Eye (tissue), 1 donor: ENCODE data around the gene MROH9.

Experiments
- DNase-seq: peaks from one replicate; pipeline ENCODE4 v3.0.0-alpha.2; 2015

The MROH9 gene

DNA sequence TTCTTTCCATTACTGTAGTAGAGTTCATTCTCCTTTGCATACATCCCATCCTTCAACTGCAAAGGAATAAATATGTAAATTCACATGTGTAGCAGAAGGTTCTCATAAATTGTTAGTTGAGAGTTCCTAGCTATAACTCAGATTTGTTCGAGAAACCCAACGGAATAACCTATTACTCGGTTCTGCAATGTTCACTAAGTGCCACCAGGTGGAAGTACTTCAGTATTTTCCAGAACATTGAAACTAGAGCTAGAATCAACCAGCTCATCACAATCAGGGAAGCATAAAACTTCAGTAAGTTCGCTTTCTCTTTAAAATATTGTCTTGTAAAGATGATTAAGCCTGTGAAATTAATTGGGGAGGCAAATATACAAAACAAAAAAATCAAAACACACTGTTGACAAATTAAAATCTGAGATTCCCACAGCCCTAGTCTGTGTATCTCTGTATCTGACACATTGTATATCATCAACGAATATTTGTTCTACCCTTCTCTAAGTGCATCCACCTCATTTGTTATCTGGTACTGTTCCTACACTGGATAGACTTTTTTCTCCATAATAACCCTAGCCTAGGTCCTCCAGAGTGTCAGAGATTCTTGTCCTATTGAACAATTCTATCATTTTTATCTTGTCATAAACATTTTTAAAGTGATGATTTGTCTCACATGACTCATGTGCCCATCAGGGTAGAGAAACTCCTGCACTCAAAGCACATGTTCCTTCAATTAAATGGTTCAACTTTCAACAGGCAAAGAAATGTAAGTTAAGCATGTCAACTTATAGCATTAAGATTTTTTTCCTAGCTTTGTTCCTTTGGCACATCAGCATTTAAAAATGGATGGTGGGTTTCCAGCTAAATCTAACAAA is 31.9 kb downstream of the MROH9 start:
- DNase-seq, result peak; percentile 70

DNA sequence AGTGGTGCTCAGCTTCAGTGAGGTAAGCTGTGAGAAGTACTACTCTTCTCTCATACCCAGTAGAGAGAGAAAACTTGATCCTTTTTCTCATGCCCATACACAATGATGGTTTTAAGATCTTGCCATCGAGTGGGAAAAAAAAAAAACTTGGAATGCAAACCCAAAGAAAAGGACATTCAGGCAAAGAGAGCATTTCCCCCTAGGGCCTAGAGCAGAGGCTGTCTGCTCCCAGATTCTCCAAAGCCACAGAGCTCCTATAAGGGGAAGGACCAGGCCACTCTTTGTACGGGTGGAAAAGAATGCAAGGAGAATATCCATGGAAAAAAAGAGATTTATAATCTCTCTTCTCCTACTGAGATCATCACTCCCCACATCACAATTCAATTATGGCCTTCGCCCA is 34.9 kb downstream of the MROH9 start:
- no peak for DNase-seq

DNA sequence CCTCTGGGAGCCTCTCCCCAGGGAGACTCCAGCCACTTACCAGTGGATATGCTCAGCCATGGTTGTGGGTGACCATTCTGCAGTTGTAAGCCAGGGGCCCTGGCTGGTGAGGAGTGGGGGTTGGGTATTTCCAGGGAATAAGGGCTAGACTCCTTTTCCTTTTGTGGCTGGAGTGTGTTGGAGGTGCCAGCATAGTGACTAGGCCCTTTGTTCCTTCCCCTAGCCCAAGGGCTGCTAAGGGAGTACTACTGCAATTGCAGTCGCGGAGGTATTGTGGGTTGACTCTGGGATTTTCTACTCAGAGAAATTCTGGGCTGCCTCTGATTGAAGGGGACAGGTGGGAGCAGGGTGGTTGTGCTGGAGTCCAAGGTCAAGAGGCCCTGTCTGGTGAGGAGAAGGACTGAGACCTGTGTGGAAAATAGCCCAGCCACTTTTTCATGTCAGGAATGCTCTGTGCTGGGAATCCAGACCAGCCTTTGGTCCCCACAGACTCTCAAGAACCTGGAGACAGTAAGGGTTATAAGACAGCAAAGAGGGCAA is 43.1 kb downstream of the MROH9 start:
- DNase-seq, result no peak

DNA sequence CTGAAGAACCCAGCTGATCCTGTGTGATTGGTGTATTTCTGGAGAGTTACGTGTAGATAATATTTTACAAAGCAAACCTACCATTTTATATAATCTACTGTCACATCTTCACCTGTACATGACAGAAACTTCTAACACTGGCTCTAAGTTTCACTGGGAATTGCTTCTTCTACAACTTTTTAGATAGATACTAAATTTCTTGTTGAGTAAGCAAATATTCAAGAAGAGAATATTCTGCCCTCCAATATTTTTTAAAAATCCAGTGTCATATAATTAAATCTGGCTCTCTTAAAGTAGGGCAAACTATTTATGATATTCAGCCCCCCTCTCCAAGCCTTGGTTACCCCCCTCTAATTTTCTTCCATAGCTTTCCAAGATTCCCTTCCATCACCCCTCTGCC is 50.1 kb downstream of the MROH9 start:
- DNase-seq, result no peak

DNA sequence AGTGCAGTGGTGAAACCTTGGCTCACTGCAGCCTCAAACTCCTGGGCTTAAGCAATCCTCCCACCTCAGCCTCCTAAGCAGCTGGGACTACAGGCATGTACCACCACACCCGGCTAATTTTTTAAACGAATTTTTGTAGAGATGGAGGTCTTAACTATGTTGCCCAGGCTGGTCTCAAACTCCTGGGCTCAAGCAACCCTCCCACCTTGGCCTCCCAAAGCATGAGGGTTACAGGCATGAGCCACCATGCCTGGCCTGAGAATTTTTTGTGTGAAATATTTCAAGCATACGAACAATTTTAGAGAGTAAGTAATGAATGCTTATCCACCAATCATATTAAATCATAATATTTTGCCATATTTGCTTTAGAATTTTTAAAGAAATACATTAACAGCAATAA is 51.6 kb downstream of the MROH9 start:
- no peak for DNase-seq

DNA sequence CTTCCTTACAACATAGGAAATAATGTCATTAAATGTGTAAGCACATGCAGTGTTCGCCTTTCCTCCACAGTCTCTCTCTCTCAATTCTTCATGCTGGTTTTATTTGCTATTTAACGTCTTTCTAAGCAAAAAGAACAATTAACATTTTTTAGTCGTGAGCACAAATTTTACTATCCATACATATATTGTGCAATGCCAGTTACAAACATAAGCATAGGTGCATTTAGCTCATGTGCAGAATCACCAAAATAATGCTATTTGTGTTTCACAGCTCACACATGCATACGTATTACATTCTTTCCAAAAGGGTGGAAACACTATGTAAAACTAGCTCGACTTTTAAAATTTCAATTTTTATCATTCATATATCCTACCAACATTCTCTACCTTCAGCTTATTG is 52.1 kb downstream of the MROH9 start:
- DNase-seq, result no peak

DNA sequence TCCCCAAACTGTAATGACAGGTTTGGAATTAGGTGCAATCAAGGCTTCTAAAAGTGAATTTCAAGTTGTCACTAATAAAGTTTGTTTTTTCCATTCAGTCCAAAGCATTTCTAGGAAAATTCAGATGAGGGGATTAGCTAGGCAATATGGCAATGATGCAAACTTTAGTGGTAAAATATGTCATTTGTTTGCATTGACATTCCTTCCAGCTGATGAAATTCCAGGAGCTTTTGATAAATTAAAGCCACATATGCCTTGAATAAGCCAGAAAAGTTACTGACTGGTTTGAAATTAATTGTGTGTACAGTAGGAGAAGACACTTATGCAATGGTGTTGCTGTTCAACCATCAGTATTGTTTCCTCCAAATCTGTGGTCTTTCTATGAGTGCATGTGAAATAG is 57.8 kb downstream of the MROH9 start:
- DNase-seq, result peak; percentile 38

DNA sequence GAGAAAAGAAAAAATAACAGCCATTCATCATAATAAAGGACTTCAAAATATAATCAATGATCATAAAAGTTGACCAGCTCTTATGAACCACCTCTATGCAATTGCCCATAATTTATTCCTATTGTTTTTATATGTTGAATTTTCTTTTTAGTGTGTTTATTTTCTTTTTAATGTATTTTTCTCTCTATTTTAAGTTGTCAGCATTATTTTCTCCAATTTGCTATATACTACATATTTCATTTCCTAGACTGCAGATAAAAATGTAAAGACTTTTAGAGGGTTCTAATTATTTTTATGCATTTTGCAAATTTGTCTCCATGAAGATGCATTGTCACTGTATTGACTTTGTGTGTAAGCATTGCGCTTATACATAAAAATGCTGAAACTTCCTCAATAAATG is 58.4 kb downstream of the MROH9 start:
- DNase-seq, result no peak

DNA sequence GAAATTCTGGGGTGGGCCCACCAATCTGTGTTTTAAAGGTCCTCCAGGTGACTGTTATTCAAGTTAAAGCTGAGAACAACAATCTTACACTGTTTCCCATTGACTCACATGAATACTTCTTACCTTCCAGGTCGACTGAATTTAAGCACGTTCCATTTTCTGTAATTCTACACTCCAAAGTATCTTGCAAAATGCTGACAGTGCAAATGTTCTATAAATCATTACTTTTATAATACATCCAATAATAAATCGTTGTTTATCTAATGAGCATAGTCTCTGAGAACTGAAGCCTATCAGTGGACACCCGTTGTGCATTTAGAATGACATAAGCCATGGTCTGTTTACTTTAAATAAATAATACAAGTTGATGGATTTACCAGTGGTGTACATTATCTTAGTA is 79.5 kb downstream of the MROH9 start:
- no peak for DNase-seq

DNA sequence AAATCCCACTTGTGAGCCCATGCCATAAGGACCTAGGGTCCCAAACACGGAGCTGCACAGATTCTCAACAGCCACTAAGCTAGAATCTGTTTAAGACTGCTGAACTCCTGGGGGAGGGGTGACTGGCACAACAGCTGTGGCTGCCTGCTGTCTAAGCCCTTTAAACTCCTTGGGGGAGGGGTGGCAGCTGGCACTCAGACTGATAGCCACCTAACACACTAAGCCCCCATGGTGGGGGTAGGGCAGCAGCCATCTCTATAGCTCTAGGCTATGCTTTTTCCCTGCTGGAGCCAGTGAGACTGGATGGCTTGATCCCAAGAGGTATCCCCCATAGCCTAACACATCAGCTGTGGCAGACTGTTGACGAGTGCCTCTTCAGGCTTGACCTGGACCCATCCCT is 82.1 kb downstream of the MROH9 start:
- DNase-seq, result peak; percentile 66

DNA sequence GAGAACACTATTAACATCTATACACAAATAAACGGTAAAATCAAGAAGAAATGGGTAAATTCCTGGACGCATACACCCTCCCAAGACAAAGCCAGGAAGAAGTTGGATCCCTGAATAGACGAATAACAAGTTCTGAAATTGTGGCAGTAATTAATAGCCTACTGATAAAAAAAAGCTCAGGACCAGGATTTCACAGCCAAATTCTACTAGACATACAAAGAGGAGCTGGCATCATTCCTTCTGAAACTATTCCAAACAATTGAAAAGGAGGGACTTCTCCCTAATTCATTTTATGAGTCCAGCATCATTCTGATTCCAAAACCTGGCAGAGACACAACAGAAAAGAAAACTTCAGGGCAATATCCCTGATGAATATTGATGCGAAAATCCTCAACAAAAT is 84.6 kb downstream of the MROH9 start:
- DNase-seq, result no peak

DNA sequence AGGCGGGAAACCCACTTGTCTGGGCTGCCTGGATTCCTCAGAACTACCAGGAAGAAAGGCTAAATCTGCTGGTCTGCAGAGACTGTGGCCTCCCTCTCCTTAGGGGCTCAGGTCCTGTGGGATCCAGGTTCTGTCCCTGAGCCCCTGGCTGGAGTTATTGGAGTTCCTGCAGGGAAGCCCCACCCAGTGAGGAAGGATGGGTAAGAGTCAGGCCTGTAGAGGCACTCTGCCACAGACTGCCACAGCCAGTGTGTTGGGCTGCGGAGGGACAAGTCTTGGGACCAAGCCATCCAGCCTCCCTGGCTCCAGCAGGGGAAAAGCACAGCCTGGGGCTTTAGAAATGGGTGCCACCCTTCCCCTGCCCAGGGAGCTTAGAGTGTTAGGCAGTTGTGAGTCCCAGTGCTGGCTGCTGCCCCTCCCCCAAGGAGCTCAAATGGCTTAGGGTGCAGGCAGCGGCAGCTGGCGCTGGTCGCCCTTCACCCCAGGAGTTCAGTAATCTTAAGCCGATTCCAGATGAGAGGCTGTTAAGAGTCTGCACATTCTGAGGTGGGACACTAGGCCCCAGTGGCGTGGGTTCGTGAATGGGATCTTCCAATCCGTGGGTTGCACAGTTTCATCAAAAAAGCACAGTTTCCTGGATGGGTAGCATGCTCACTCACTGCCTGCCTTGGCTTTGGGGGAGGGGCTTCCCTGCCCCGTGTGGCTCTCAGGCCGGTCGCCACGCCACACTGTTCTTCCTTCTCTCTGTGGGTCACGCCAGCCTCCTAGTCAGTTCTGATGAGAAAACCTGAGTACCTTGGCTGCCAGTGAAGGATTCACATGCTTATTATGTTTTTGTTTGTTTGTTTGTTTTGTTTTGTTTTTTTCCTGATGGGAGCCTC is 97.7 kb downstream of the MROH9 start:
- DNase-seq, result peak; percentile 4

DNA sequence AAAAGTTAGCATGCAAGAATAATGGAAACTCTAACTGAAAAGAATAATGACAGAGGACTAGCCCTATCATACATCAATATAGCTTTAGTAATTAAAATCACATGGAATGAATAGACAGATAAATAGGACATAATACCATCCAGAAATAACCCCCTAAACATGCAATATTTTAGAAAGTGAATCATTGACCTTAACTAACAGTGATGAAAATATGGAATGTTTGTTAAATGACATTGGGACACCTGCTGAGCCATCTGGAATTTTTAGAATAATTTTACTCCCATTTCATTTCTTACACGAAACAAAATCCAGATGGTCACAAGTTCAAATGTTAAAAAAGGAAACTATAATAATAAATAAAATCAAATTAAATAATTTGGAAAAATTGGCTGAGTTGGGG is 102.3 kb downstream of the MROH9 start:
- no peak for DNase-seq

DNA sequence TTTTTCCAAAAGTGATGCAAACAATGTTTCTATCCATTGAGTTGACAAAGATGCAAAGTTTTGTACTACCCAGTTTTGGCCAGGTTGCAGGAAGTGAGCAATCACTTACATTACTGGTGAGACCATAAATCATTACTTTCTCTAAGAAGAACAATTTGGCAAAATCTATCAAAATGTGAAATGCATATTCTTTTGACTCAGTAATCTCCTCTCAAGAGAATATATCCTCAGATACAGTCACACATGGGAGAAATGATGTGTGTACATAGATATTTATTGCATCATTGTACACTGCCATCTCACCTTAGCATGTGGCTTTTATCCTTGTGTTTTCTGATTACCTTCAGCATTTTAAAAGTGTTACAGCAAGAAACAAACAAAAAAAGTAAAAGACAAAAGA is 103.0 kb downstream of the MROH9 start:
- no peak for DNase-seq

DNA sequence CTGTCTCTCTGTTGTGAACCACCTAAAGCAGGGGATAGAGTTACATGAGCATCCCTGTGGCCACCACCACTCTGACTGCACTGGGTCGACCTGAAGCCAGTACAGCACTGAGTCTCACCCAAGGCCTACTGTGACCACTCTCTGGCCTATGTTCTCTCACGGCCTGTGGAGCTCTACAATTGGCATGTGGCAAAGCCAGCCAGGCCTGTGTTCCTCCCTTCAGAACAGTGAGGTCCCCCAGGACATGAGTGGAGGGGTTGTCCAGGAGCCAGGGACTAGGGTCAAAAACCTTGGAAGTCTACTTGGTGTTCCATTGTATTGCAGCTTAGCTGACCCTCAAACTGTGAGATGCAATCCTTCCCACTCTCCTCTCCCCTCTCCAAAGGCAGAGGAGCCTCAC is 112.7 kb downstream of the MROH9 start:
- no peak for DNase-seq

DNA sequence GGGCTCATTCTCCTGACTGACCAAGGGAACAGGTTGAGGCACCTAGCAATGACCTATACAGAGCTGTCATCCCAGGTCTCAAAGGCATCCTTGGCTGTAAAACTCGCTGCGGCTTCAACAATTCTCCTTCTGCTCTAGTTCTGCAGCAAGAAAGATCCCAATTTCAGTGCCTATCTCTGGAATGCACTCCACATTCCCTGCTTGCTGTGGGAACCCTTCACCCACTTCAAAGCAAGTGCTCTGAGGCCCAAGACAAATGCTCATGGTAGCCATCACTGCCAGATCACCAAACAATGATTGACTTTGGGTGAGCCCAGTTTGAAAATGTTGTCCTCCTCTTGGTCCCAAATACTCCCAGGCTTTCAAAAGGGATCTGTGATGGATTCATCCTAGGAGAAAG is 117.6 kb downstream of the MROH9 start:
- DNase-seq, result no peak

DNA sequence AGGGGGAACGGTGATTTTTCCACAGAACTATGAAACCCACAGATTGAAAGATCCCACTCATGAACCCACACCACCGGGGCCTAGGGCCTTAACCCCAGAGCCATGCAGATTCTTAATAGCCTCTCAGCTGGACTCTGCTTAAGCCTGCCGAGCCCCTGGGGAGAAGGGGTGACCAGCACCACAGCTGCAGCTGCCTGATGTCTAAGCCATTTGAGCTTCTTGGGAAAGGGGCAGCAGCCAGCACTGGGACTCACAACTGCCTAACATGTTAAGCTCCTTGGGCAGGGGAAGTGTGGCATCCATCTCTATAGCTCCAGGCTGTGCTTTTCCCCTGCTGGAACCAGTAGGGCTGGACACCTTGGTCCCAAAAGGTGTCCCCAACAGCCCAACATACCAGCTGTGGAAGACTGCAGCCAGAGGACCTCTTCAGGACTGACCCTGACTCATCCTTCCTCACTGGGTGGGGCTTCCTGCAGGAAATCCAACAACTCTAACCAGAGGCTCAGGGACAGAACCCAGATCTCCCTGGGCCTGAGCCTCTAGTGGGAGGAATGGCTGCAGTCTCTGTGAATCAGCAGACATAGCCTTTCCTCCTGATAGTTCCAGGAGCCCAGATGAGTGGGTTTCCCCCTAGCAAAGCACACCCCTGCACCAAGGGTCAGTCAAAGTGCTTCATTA is 120.8 kb downstream of the MROH9 start:
- DNase-seq, result no peak

DNA sequence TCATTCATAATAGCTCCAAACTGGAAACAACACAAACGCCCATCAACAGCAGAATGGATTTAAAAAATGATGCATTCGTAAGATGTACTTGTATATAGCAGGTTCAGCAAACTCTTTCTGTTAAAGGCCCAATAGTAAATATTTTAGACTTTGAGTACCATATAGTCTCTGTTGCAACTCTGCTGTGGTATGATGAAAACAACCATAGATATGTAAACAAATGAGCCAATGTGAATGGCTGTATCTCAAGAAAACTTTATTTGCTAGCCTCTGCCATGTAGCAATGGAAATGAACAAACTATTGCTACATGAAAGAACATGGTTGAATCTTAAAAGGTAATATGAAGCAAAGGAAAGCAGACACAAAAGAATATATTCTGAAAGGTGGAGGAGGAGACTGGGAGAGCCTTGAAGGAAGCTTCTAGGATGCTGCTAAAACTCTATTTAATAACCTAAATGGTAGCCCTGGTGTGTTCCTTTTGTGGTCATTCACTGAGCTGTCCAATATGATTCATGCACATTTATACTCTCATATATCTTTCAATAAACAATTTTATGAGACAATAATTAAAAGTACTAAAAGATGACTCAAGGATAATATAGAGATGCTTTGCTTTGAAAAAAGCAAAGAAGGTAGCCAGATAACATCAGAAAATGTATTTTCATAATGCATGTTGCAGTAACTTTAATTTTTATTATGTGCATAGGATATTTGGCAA is 126.2 kb downstream of the MROH9 start:
- DNase-seq, result no peak

DNA sequence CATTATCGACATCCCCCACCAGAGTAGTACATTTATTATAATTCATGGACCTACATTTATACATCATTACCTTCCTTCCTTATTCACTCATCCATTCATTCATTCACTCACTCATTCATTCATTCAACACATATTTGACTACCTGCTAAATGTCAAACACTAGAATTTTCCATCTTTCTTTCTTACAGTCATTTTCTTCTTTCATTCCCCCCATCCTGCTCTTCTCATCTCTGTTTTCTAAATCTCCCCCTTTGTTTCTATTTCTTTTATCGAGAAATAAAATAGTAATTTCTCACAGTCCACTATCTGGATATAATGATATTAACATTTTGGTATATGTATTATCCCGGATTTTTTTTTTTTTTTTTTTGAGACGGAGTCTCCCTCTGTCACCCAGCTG is 127.6 kb downstream of the MROH9 start:
- no peak for DNase-seq

DNA sequence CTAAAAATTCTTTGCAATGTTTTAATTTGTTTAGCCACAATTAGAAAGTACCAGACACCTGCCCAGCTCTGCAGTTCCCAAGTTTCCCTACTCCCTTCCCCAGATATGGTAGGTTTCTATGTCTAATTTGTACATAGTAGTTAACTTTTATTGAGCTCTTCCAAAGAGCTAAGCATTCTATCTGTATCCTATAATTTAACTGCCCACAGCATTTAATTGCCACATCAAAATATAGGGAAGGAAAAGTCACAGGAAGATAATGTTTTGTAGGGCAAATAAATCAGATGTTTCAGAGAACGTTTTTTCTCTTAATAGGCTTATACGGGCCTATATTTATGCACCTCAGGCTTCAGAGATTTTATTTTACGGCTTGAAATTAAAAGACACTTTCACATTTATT is 139.7 kb downstream of the MROH9 start:
- DNase-seq, result no peak

DNA sequence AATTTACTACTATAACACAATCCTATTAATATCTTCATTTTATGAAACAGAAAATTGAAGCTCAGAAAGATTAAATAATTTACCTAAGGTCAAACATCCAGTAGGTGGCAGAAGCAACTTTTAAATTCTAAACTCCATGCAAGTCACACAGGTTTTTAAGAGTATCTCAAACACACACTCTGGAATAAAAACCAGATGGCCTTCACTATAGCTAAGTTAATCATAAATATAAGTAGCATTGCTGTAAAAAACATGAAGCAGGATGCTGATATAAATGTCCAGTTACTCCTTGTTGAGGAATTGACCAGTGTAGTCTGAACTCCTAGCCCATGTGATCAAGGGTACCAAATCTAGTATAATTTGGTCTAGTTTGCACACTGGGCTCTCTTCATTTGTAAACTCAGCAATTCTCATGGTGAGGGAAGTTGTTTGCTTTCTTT is 146.0 kb downstream of the MROH9 start:
- peak; percentile 44 for DNase-seq

DNA sequence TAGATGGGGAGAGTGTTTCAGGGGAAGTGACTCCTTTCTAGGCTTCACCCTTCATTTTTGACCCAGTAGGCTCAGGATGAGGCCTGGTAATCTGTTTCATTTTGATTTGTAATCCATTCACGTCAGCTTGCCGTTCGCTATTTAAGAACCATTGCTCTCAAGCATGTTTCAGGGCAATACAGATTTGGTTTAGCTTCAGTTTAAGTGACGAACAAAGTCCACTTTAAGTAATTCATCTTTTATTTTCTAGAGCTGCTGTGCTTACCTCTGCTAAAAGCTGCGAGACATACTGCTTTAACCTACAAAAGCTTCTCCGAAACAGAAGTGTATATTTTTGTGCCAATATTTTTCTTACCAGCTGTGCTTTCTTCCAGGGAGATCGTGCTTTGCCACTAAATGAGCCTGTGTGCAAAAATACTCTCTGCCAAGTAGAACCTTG is 146.4 kb downstream of the MROH9 start:
- peak; percentile 7 for DNase-seq
